ENCODE measurements around the gene NIPAL3.

GRCh38 chr1:24498589-24498988, 83.0 kb downstream of the NIPAL3 start:
- no peak for TF ChIP-seq POLR2A (IDR thresholded peaks at IDR 0.05; ENCODE audit: low read length)
- no peak for TF ChIP-seq GATA1 (IDR thresholded peaks at IDR 0.05; ENCODE audit: low read depth, low read length)
